Choroid plexus epithelial cell (primary cell): ENCODE results near the gene TBX5.

Source experiments
- DNase-seq: peaks from one replicate; pipeline ENCODE4 v3.0.0-alpha.2; 2010; ENCODE audit warnings: low read depth
- H3K4me3 ChIP-seq: 2 replicates; pipeline ENCODE4 v1.5.1; 2011; ENCODE audit warnings: low read depth, mild to moderate bottlenecking, control low read depth, low read length, moderate library complexity
- TF ChIP-seq, protein P1 (sequence below): conservative IDR thresholded peaks from 2 replicates; pipeline ENCODE4 v1.5.1; 2011; ENCODE audit warnings: low read depth, mild to moderate bottlenecking, control low read depth, inconsistent platforms, low read length, moderate library complexity

Gene TBX5

DNA sequence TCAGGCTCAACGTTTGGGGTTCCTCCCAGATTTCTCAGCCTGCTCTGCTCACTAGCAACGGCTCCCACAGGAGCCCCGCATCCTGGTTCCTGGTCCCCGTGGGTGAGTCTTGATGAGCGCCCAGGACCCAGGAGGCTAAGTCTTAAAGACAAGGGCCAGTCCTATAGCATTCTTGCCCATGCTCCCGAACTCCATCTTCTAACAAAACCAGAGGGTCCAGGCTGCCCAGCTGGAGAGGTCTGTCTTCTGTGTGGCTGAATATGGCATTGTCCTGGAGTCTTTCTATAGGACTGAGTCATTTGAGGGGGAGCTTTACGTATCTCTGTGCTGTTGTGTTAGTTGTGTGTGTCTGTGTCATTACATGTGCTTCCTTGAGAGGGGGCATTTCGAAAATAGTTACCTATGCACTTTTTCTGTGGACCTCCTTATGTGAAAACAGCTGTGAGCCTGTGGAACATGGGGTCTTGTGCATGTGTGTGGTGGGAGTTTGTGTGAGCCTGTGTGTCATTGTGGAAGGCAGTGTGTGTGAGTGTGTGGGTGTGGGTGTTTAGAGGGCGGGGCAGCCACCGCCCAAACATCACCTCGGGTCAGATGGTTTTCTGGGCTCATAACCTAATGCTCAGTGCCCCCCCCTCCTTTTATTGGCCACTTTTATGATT lies 9.1 kb upstream of the TBX5 start:
- TF ChIP-seq, protein P1, sequence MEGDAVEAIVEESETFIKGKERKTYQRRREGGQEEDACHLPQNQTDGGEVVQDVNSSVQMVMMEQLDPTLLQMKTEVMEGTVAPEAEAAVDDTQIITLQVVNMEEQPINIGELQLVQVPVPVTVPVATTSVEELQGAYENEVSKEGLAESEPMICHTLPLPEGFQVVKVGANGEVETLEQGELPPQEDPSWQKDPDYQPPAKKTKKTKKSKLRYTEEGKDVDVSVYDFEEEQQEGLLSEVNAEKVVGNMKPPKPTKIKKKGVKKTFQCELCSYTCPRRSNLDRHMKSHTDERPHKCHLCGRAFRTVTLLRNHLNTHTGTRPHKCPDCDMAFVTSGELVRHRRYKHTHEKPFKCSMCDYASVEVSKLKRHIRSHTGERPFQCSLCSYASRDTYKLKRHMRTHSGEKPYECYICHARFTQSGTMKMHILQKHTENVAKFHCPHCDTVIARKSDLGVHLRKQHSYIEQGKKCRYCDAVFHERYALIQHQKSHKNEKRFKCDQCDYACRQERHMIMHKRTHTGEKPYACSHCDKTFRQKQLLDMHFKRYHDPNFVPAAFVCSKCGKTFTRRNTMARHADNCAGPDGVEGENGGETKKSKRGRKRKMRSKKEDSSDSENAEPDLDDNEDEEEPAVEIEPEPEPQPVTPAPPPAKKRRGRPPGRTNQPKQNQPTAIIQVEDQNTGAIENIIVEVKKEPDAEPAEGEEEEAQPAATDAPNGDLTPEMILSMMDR, result no peak
- no peak for DNase-seq
- H3K4me3 ChIP-seq, result no peak overlapping the region

DNA sequence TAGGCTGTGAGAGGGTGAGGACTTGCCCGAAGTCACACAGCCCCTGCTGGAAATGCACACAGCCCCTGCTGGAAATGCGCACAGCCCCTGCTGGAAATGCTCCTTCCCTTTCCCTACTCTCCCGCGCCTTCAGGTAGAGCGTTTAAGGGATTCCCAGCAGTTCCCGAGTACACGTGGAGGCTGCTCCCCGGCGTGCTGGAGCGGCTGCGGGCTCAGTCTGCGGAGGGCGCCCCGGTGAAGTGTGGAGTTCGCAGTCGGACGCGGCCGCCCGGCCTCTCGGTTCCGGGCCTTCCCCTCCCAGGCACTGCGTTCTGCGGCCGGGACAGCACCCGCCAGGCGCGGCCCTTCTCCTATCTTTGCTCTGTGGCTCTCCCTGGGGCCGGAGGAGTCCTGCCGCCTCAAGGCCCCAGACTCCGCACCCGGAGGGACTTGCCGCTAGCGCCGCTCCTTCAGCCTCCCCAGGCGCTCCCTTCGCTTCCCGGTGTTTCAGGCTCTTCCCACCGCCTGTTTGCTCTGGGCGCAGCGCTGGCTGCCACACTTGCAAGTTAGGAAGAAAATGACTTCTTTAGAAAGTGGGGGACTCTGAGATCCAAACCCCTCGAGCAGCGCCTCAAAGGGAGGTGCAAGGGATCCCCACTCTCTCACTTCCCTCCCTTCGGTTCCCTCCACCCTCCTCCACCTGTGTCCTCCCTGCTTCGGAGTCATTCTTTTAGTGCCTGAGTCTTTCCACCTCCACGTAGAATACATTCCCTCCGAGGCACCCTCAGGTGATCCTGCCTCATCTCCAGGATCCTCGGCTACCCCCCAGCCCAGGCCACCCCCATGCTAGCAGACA lies 8.3 kb upstream of the TBX5 start:
- no peak overlapping the region for H3K4me3 ChIP-seq
- TF ChIP-seq, protein P1, result no peak
- no peak for DNase-seq

GRCh38 chr12:114412825-114413749 lies 7.1 kb upstream of the TBX5 start:
- H3K4me3 ChIP-seq, result no peak overlapping the region
- no peak for DNase-seq
- TF ChIP-seq, protein P1, result no peak

GRCh38 chr12:114412307-114412706 lies 6.4 kb upstream of the TBX5 start:
- no peak for DNase-seq
- H3K4me3 ChIP-seq, result no peak overlapping the region
- TF ChIP-seq, protein P1, result no peak

GRCh38 chr12:114411071-114411837 lies 5.3 kb upstream of the TBX5 start:
- no peak overlapping the region for H3K4me3 ChIP-seq
- no peak for DNase-seq
- TF ChIP-seq, protein P1, result no peak
